SK-N-MC (cell line): ENCODE measurements around the gene TXNL4A.

Experiments used
- EZH2 ChIP-seq: fragments of 200-600 bp; sonication (generic); IDR thresholded peaks from one replicate; pipeline ENCODE4 v1.6.1; 2017; ENCODE audit warnings: antibody characterized with exemption
- FOXP2 ChIP-seq: optimal IDR thresholded peaks from 2 replicates; pipeline ENCODE3; 2011; ENCODE audit warnings: mild to moderate bottlenecking, moderate library complexity; ENCODE audit not compliant: insufficient read depth; ENCODE audit errors: extremely low read length, control extremely low read depth
- POLR2AphosphoS5 ChIP-seq: IDR thresholded peaks from 2 replicates; pipeline ENCODE4 v1.6.1; 2012; ENCODE audit warnings: mild to moderate bottlenecking, low read depth, low read length, borderline replicate concordance

- TF ChIP-seq POLR2AphosphoS5 (no peak), EZH2 (no peak), FOXP2 (no peak)
Observed at GRCh38 chr18:79942211-79942610, 46.2 kb downstream of the TXNL4A start.
